NB4 (cell line): ENCODE data around the gene CEP128.

Experiments
- POLR2A ChIP-seq: IDR thresholded peaks from 2 replicates; pipeline ENCODE4 v1.6.1; 2011; ENCODE audit warnings: mild to moderate bottlenecking; ENCODE audit not compliant: insufficient read length; ENCODE audit errors: extremely low read depth
- TF ChIP-seq, protein P1 (sequence below): IDR thresholded peaks from one replicate; pipeline ENCODE4 v1.5.1; 2012; ENCODE audit warnings: low read depth, low read length
- TF ChIP-seq, protein P2 (sequence below): IDR thresholded peaks from 2 replicates; pipeline ENCODE4 v1.6.1; 2011; ENCODE audit warnings: low read depth, low read length

DNA sequence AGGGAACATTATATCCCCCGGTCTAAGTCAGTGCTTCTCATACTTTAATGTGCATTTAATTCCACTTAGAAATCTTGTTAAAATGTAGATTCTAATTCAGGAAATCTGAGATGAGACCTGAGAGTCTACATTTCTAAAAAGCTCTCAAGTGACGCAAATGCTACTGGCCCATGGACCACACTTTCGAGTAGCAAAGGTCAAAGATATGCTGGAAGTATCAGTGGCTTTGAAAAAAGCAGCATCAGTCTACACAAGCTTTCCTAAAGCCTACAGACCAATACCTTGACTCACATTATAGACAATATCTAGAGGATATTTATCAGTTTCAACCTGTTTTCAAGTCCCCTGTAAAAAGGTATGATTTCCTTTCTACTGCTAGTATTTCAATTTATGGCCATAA, 248.6 kb downstream of the CEP128 start:
- TF ChIP-seq, protein P1, sequence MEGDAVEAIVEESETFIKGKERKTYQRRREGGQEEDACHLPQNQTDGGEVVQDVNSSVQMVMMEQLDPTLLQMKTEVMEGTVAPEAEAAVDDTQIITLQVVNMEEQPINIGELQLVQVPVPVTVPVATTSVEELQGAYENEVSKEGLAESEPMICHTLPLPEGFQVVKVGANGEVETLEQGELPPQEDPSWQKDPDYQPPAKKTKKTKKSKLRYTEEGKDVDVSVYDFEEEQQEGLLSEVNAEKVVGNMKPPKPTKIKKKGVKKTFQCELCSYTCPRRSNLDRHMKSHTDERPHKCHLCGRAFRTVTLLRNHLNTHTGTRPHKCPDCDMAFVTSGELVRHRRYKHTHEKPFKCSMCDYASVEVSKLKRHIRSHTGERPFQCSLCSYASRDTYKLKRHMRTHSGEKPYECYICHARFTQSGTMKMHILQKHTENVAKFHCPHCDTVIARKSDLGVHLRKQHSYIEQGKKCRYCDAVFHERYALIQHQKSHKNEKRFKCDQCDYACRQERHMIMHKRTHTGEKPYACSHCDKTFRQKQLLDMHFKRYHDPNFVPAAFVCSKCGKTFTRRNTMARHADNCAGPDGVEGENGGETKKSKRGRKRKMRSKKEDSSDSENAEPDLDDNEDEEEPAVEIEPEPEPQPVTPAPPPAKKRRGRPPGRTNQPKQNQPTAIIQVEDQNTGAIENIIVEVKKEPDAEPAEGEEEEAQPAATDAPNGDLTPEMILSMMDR: no peak
- no peak for TF ChIP-seq POLR2A
- TF ChIP-seq, protein P2, sequence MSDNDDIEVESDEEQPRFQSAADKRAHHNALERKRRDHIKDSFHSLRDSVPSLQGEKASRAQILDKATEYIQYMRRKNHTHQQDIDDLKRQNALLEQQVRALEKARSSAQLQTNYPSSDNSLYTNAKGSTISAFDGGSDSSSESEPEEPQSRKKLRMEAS: no peak
